Measurements from ENCODE around the gene RPAP3.

The RPAP3 gene

GRCh38 chr12:47721431-47721973 lies 15.7 kb upstream of the RPAP3 start:
- DNase-seq (ENCODE audit: low read depth in 1 of 2, low spot score in 1 of 2), result no peak

- no peak for DNase-seq (ENCODE audit: low read depth in 1 of 2, low spot score in 1 of 2)
Observed at GRCh38 chr12:47718531-47718930, 12.7 kb upstream of the RPAP3 start.

- DNase-seq (ENCODE audit: low read depth in 1 of 2, low spot score in 1 of 2), result peak in 1 of 2 donors; percentile 35
Observed at GRCh38 chr12:47717443-47718193, 11.8 kb upstream of the RPAP3 start.

GRCh38 chr12:47717046-47717442 lies 11.2 kb upstream of the RPAP3 start:
- no peak for DNase-seq (ENCODE audit: low read depth in 1 of 2, low spot score in 1 of 2)

- DNase-seq (ENCODE audit: low read depth in 1 of 2, low spot score in 1 of 2), result no peak
Observed at GRCh38 chr12:47715877-47716548, 10.2 kb upstream of the RPAP3 start.

- DNase-seq (ENCODE audit: low read depth in 1 of 2, low spot score in 1 of 2), result peak; percentile 52 to 71
Observed at GRCh38 chr12:47715393-47715876, 9.6 kb upstream of the RPAP3 start.

GRCh38 chr12:47714826-47715386 lies 9.1 kb upstream of the RPAP3 start:
- DNase-seq (ENCODE audit: low read depth in 1 of 2, low spot score in 1 of 2), result no peak

GRCh38 chr12:47712171-47712570 lies 6.3 kb upstream of the RPAP3 start:
- DNase-seq (ENCODE audit: low read depth in 1 of 2, low spot score in 1 of 2), result no peak

GRCh38 chr12:47711448-47711847 lies 5.6 kb upstream of the RPAP3 start:
- no peak for DNase-seq (ENCODE audit: low read depth in 1 of 2, low spot score in 1 of 2)

- DNase-seq (ENCODE audit: low read depth in 1 of 2, low spot score in 1 of 2), result no peak
Observed at GRCh38 chr12:47710278-47710677, 4.4 kb upstream of the RPAP3 start.

- no peak for DNase-seq (ENCODE audit: low read depth in 1 of 2, low spot score in 1 of 2)
Observed at GRCh38 chr12:47709671-47710070, 3.8 kb upstream of the RPAP3 start.

- no peak for DNase-seq (ENCODE audit: low read depth in 1 of 2, low spot score in 1 of 2)
Observed at GRCh38 chr12:47709237-47709636, 3.4 kb upstream of the RPAP3 start.

- DNase-seq (ENCODE audit: low read depth in 1 of 2, low spot score in 1 of 2), result no peak
Observed at GRCh38 chr12:47707905-47708543, 2.2 kb upstream of the RPAP3 start.

GRCh38 chr12:47707355-47707754 lies 1.5 kb upstream of the RPAP3 start:
- no peak for DNase-seq (ENCODE audit: low read depth in 1 of 2, low spot score in 1 of 2)

GRCh38 chr12:47705229-47705565 lies 633 bp downstream of the RPAP3 start:
- no peak for DNase-seq (ENCODE audit: low read depth in 1 of 2, low spot score in 1 of 2)

GRCh38 chr12:47704719-47705118 lies 1.1 kb downstream of the RPAP3 start:
- no peak for DNase-seq (ENCODE audit: low read depth in 1 of 2, low spot score in 1 of 2)

- no peak for DNase-seq (ENCODE audit: low read depth in 1 of 2, low spot score in 1 of 2)
Observed at GRCh38 chr12:47700263-47700662, 5.6 kb downstream of the RPAP3 start.

- DNase-seq (ENCODE audit: low read depth in 1 of 2, low spot score in 1 of 2), result no peak
Observed at GRCh38 chr12:47698631-47699030, 7.2 kb downstream of the RPAP3 start.

- no peak for DNase-seq (ENCODE audit: low read depth in 1 of 2, low spot score in 1 of 2)
Observed at GRCh38 chr12:47698055-47698454, 7.8 kb downstream of the RPAP3 start.

GRCh38 chr12:47689215-47689614 lies 16.6 kb downstream of the RPAP3 start:
- no peak for DNase-seq (ENCODE audit: low read depth in 1 of 2, low spot score in 1 of 2)

- DNase-seq (ENCODE audit: low read depth in 1 of 2, low spot score in 1 of 2), result no peak
Observed at GRCh38 chr12:47687636-47688035, 18.2 kb downstream of the RPAP3 start.

All from activated CD4-positive, alpha-beta T cell treated with anti-CD3 and anti-CD28 coated beads, Interleukin-2, amount 50 U/mL, for 24 hours (primary cell).